Activated naive CD4-positive, alpha-beta T cell treated with anti-CD3 and anti-CD28 coated beads, Interleukin-2, amount 10 ng/mL, durations not matched to agents 5 hours and 36 hours (primary cell): Measurements from ENCODE around the gene ALKBH5. TPM values are rescaled to one million over a fixed set of nuclear protein-coding genes. Genes with fewer than 3 reads are reported as not detected.

Experiments
- total RNA-seq, 2 experiments: library from RNA; stranded (reverse); gene quantifications; one replicate each; pipeline ENCODE4 v1.2.3, GENCODE V29; 2021

ALKBH5 gene
- 100 to 1,000 TPM; 104 to 106 TPM for total RNA-seq

DNA sequence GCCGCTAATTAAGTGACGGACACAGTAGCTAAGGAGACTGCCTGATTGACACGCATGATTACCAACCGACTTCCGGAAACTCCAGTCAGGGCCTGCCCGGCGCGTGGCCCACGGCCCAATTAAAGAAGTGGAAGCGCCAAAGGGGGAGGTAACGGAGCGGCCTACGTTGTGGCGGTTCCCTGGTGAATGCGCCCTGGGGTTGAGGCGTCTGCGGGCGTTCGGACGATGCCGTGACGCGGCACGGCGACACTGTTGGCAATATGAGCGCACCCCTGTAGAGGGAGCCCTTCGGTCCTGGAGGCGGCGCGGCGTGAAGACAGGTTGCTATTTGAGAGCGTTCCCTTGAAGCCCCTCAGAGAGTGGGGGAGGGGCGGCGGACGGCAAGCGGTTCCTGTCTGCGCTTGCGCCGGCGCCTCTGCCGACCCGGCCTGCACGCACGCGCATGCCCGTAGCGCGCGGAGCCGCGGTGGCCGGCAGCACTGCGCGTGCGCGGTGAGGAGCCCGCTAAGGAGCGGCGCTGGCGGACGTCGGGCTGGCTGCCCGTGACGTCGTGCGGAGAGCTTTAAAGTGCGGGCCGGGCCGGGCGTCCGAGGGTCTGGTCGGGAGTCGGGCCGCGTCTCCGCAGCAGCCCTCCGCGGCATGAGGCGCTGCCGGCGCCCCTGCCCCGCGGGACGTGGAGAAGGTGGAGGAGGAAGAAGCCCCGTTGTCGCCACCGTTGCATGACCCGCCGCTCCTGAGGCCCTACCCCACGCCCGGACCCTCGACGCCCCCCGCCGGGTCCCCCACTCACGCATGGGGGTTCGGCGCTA, at the start of gene ALKBH5:
Gene ALKBH5 (plus strand): TSS at position 495 of the 809 bp plus-strand sequence. CDS start 416 bp downstream, outside the sequence.

DNA sequence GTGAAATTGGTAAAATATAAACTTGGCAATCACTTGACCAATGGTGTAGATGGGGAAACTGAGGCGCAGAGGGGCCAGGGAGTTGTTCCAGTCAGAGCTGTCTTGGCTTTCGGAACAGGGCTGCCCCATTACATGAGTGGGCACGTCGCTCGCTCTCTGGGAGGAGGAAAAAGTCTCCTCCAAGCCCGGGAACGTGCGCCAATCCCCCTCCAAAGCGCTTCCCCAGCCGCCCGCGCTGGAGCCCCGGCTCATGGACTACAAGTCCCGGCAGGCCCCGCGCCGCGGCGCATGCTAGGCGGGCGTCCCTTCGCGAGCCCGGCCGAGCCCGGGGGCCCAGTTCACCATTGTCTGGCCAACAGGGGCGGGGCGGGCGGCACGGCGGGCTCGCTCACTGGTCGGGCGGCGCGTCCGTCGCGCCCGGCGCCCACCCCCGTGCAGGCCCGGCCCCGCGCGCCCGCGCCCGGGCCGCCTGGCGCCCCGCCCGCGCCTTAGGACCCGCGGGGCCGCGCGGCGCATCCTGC, 41.6 kb downstream of the ALKBH5 start, which contains the start of gene LLGL1:
Gene LLGL1 (plus strand): TSS at position 515 of the 521 bp plus-strand sequence. CDS start 48 bp downstream, outside the sequence.

DNA sequence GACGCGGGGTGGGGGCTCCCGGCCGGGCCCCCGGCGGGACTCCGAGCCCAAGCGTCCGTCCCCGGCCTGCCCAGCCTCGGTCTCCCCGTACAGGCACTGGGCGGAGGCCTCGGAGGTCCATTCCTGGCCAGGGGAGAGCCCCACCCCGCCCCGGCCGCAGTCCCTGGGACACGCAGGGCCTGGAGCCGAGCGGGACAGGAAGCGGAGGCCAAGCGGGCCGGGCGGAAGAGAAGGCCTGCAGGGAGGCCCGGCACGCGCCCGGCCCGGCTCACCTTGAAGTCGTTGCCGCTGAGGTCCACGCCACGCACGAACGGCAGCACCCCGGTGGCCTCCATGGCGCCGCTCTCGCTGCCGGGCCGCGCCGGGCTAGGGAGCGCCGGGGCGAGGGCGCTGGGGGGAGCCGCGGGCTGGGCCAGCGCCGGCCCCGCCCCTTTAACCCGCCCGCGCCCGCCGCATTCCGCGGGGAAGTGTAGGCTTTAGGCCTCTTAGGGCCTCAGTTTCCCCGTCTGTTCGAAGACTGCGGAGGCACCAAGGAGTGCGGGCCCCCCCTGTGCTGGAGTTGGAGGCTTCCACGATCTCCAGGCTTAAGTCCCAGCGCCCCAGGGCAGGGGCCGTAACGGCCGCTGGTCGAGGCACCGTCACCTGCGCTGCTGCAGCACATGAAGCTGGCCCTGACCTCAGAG, 74.9 kb downstream of the ALKBH5 start, which contains the start of gene FLII:
Gene FLII (minus strand): TSS at position 383 of the 683 bp plus-strand sequence. CDS start 48 bp downstream, at position 335.

Other genes with a start within 250 kb of the ALKBH5 start
- 10 to 100 TPM; 40.0 to 46.8 TPM for gene TOM1L2, start 211.4 kb upstream of the ALKBH5 start, total RNA-seq
- gene DRC3, start 211.0 kb upstream of the ALKBH5 start, total RNA-seq = not detected
- 10 to 100 TPM; 19.3 to 20.6 TPM for gene ATPAF2, start 144.7 kb upstream of the ALKBH5 start, total RNA-seq
- gene GID4, start 144.4 kb upstream of the ALKBH5 start, total RNA-seq = 10 to 100 TPM in 1 of 2 experiments, 1 to 10 TPM in 1; 9.7 to 10.4 TPM
- 10 to 100 TPM; 46.6 to 47.8 TPM for gene DRG2, start 95.9 kb upstream of the ALKBH5 start, total RNA-seq
- gene MYO15A, start 75.1 kb upstream of the ALKBH5 start, total RNA-seq = under 1 TPM; 0.38 to 0.55 TPM
- gene LLGL1, start 41.8 kb downstream of the ALKBH5 start, total RNA-seq = 10 to 100 TPM; 19.3 to 19.6 TPM
- 100 to 1,000 TPM; 307 to 321 TPM for gene FLII, start 74.9 kb downstream of the ALKBH5 start, total RNA-seq
- gene MIEF2, start 76.8 kb downstream of the ALKBH5 start, total RNA-seq = 10 to 100 TPM in 1 of 2 experiments, 1 to 10 TPM in 1; 8.2 to 10.3 TPM
- gene TOP3A, start 131.2 kb downstream of the ALKBH5 start, total RNA-seq = 10 to 100 TPM; 49.9 to 55.0 TPM
- 10 to 100 TPM; 24.2 to 26.2 TPM for gene SMCR8, start 131.5 kb downstream of the ALKBH5 start, total RNA-seq
- 10 to 100 TPM; 33.0 to 33.1 TPM for gene SHMT1, start 179.7 kb downstream of the ALKBH5 start, total RNA-seq
- gene EVPLL, start 193.9 kb downstream of the ALKBH5 start, total RNA-seq = not detected